Activated naive CD4-positive, alpha-beta T cell treated with Interleukin-2 at 50 U/mL for 16 hours (primary cell): Measurements from ENCODE around the gene TBX2.
"Not testable (repeated sequence)": the region's sequence is repeated elsewhere in the genome, so short reads cannot be mapped to it uniquely, and the experiment has no call there.

ENCODE experiments used
- DNase-seq: peaks from one replicate; pipeline ENCODE4 v3.0.0-alpha.2; 2020

The TBX2 gene

DNA sequence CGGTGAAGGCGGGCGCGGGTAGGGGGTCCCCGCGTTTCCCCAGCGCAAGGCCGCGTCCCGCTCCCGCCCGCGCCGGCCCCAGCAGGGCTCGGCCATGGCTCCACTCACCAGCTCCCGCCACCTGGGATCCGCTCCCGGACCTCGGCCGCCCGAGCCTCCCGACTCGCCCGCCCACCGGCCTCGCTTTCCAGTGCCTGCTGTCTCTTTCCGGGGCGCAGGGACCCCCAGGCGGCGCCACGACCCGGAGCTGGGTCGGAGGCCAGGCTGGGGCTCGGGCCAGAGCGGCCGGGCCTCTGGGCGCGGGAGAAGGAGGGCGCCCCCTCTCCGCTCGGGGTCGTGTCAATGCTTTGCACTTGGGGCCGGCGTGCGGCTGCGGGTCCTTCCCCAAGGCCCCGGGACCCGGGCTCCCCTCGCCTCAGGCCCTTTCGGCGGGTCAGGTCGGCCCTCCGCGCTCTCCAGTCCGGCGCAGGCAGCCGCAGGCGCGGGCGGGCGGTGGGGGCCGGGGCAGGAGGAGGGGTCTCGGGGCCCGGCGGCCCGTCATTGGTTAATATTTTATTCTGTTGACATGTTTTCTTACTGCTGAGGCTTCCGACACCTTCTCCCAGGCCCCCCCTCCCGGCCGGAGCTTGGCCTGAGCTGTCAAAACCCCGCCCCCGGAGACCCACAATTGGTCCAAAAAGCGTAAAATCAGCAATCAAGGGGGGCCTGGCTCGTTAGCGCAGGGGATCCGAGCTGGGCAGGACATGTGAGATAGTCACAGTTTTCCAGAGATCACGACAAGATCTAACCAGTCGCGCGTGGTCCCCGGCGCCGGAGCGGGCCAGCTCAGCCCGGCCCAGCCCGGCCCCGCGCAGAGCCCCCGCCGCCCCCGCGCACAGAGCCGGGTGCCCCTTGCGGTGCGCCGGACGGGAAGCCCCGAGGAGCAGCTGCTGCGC is at the start of gene TBX2:
Gene TBX2 (plus strand): TSS at position 713 of the 935 bp plus-strand sequence. CDS start 334 bp downstream, outside the sequence.
- DNase-seq = no peak

DNA sequence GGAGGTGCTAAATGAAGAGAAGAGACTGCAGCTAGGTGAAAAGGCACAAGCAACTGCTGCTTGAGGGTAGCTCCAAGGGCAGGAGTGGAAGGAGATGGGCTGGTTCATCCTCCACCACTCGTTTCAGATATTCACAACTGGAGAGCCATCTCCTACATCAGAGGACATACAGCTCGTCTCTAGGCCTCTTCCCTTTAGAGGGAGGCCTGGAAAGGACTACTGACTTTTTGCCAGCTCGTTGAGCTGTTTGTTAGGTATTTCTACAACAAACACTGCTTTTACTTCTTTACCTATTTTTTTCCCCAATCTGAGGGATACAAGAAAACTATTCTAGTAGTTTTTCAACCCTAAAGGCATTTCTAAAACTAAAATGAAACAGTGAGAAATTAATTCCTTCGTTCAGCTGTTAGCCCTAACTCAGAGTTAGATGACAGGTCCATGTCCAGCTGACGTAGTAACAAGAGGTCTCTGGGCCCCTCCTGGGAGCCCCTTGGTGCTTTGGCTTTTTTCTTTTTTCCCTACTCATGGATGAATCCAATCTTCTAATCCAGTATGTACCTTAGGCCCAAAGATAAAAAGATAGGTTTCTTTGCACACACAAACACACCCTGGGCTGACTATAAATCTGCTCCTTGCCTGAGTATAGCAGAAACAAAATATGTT is 47.8 kb upstream of the TBX2 start:
- DNase-seq = no peak

DNA sequence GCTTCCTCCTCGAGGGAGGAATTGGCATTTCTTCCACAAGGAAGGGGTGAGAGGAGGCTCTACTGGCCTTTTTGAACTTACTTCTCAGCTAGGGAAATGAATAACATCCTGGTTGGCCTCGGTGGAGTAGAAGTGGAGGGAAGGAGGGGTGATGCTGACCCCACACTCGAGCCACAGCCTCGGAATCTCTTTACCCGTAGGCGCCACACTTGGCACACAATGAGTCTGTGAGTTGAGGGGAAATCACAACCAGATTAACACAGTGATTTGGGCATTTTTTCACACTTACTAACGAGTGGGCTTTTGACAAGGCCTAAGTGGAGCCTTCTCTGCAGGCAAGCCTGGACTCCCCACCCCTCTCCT is 47.3 kb upstream of the TBX2 start:
- DNase-seq = no peak

DNA sequence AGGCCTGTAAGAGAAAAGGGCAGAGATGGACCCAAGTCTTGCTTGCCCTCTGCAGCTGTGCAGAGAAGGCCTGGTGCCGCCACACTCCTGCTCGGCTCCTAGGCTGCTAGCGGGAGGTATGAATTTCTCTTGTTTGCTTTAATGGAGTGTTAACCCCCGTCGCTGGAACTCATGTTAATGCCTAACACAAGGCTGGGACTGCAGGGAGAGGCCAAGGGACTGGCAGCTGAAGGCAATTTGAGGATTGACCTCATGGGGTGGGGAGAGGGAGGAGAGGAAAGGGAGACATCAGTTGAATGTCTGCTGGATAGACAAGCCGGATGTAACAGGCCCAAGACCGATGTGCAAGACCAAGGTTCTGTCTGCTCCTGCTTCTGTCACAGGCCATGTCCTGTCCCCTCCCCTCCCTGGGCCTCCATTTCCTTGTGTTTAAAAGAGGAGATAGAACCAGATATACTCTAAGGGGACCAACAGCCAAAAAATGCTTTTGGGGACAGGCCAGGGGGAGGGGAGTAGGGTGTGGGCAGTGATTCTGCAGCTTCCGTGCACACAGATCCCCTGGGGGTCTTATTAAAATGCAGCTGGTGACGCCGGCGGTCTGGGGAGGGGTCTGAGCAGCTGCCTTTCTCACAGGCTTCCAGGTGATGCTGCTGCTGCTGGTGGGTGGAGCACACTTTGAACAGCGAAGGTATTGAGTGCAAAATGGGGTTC is 46.7 kb upstream of the TBX2 start:
- no peak for DNase-seq

DNA sequence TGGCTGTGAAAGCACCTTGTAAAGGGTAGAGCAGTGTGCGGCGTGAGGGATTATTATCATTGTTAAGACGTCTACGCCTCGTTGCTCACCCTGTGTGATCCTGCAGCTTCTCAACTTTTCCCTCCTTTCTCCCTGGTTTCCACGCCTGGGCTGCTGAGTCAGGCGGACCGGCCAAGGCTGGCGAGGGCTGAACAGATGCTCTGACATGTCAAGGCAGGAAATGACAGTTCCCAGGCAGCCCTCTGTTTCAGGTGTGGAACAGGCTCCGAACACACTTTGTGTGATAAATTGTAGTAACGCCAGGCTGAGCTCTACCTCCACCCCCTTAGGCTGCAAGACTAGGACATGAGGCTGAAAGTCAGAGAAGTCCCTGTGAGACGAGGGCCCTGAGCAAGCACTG is 46.0 kb upstream of the TBX2 start:
- DNase-seq = no peak

DNA sequence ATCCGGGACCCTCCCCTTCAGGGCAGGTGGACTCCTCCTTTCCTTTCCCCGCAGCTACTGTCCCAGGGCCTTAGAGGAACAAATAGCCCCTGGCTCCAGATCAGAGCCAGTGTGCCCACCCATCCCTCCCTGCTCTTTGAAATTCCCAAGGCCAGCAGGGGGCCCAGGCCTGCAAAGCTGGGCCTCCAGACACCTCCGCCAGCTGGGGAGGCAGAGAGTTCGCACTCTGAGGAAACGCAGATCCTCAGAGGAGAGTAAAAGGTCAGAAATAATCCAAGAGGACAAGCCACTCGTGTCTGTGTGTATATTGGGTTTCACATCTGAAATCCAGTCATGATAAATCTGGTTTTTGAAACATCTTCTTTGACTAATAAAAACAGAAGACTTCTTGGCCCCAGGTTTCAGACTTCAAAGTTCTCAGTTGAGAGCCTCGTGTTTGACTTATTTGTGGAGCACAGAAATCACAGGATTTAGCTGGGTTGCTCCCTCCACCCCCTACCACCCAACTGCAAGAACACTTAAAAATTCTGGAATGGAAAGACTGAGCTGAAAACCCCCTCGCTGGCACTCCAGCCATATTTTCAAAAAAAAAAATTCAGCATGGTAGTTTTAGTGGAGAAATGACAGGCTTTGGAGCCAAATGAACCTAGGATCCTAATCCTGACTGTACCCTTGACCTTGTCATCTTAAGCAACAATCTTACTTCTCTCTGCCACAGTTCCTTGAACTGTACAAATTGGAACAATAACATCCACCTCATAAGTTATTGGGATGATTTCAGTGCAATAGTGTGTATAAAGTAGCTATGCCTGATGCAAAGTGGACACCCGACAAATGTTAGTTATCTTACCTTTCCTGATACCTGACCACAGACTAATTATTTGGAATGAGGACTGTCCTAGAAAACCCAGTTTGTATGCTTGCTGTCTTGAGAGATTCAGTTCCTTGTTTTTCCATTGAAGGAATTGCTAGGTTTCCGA is 44.5 kb upstream of the TBX2 start:
- no peak for DNase-seq

DNA sequence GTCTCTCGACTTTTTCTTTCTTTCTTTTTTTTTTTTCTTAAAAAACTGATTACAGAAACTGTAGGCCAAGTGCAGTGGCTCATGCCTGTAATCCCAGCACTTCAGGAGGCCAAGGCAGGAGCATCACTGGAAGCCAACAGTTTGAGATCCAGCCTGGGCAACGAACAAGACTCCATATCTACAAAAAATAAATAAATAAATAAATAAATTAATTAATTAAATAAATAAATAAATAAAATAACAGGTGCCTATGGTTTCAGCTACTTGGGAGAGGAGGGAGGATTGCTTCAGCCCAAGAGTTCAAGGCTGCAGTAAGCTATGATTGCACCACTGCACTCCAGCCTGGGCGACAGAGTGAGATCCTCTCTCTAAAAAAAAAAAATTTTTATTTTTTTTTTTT is 42.6 kb upstream of the TBX2 start:
- not testable (repeated sequence) for DNase-seq

DNA sequence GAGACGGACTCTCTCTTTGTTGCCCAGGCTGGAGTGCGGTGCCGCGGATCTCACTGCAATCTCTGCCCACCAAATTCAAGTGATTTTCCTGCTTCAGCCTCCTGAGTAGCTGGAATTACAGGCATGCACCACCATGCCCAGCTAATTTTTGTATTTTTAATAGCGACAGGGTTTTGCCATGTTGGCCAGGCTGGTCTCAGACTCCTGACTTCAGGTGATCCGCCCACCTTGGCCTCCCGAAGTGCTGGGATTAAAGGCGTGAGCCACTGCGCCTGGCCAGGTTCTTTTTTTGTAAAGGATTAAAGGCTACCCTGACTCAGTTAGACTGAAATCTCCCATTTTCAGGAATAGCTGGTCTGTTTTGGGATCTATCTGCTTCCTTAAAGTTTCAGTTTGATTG is 40.1 kb upstream of the TBX2 start:
- DNase-seq = not testable (repeated sequence)

DNA sequence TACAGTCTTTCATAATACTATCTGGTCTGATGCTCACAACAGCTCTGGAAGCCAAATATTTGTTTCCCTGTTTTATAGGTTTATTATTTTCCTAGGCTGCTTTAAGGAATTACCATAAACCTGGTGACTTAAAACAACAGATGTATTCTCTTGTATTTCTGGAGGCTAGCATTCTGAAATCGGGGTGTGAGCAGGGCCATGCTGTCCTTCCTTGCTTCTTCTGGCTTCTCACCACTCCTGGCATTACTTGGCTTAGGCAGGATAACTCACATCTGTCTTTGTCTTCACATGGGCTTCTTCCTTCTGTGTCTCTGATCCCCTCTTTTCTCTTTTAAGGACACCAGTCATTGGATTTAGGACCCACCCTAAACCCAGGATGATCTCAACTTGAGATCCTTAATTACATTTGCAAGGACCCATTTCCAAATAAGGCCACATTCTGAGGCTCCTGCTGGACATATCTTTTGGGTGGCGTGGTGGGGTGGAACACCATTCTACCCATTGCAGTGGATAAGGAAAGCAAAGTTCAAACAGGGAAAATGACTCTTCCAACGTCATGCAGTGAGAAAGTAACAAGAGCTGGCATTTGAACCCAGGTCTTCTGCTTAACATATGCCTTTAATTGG is 39.2 kb upstream of the TBX2 start:
- no peak for DNase-seq

DNA sequence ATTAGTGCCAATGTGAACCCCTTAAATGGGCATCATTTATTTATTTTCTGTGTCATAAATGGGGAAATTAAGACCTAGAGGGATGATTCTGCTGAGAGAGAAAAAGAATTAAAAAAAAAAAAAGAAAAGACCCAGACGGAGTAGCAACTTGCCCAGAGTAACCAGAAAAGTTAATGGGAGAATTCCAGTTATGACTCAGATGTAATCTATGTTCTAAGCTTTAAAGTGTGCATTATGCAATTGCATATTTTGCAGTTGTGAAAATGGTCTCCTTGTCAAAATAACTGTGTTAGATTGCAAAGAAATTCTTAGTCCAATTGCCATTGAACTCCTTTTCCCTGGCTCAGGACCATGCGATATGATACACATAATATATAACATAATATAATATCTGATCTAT is 38.6 kb upstream of the TBX2 start:
- DNase-seq = no peak

DNA sequence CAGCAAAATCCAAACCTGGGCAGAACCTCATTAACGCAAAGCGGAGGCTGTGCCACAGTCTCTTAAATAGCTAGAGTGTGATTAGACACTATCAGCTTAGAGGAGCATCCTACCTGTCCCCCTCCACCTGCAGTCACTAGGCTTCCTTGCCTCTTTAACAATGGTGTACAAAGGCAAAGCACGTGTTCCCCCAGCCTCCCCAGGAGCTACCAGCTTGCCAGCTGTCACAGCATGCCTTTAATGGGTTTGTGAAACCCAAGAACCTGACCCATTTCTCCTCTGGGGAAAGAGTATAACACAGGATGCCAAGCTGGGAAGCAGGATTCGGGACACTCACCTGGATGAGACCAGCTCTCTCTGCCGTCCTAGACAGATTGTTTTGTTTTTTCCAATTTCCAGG is 37.2 kb upstream of the TBX2 start:
- no peak for DNase-seq

DNA sequence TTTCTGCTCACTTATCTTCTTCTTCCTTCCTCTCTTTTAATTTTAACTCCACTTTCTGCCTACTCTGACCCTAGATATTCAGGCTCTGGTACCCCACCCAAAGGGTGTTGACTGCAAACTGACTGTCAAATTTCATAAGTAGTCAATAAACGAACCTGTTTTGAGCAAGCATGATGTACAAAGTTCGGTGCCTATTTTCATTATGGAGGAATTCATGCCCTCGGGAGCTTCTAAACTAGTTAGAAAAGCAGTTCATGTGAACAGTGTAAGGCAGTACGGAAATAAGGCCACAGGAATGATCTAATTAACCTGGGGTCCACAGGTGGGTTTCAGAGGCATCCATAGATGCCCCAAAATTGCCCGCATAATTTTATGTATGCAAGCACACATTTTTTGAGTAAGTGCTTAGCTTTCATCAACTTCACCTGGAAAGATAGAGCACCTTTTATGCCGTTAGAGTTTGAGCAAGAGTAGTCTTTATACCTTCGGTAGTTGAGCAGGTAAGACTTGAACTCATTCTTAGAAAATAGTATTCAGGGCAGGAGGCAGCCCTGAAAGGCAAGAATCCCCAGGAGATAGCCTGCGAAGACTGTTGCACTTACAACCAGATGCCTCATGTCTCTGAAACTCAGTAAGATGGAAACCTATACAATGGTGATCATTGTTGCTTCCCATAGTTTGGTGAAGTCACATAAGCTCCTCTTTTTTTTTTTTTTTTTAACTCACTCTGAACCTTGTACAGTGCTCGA is 36.6 kb upstream of the TBX2 start:
- DNase-seq = no peak

DNA sequence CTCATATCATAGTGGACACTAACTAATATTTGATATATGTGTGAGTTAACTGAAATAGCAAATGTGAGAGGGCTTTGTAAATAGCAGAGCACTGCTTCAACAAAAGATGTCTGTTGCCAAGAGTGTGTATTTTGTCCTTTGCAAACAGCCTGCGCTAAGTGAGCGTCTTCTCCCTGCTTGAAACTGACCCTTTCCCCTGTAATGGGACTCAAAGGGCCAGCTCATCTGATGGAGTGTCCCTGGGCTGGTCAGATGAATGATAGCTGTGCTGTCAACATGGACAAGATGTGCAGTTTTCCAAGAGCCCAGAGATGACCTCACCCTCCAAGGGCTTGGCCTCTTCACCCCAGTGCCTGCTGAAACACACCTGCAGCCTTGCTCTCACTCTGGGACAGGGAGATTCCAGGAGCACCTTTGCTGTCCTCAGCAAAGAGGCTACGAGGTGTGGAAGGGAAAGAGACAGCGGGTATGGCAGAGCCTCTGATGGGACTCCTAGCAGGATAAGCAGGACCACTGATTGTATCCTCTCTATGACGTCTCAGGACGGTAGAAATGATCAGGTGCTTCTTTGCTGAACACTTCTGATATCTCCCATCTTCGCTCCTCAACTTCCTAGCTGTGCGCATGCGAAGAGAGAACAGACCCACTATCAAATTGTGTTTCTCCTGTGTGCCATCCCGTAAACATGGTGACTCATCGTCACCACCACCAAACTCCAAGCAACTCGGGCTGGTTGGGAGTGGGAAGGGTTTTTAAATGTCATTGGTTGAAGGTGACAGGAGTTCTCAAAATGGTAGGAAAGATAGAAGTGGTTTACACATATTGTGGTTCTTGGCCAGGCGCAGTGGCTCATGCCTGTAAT is 35.8 kb upstream of the TBX2 start:
- DNase-seq = no peak

DNA sequence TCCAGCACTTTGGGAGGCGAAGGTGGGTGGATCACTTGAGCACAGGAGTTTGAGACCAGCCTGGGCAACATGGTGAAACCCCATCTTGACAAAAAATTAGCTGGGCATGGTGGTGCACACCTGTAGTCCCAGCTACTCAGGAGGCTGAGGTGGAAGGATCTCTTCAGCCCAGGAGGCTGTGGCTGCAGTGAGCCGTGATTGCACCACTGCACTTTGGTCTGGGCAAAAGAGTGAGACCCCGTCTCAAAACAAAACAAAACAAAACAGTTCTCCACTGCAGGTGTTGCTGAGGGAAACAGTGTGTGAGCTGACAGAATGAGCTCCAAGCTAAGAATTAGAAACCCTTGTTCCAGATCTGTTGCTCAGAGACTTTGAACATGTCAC is 35.2 kb upstream of the TBX2 start:
- DNase-seq = no peak

DNA sequence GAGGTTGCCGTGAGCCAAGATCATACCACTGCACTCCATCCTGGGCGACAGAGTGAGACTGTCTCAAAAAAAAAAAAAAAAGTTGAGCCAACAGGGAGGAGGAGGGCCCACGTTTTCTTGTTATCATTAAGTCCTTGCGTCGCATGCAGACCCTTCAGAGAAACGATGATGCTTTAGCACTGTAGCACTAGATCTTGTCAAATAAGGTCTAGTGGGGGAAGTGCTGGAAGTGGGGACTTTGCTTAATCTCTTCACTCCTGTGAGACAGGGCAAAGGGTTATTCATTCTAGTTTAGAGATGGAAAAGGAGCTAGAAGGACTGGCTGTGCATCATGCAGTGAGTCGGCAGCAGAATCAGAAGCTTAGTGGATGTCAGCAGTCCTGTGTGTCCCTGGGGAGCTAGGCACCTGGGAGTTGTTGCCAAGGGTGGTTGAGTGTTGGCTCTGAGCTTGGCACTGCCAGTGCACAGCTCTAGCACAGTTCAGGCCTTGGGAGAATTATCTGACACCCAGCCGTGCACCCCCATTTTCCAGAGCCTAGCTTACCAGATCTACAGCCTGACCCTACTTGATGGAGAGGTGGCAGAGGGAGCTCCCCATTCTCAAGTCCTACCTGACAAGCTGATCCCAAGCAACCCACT is 33.4 kb upstream of the TBX2 start:
- no peak for DNase-seq

DNA sequence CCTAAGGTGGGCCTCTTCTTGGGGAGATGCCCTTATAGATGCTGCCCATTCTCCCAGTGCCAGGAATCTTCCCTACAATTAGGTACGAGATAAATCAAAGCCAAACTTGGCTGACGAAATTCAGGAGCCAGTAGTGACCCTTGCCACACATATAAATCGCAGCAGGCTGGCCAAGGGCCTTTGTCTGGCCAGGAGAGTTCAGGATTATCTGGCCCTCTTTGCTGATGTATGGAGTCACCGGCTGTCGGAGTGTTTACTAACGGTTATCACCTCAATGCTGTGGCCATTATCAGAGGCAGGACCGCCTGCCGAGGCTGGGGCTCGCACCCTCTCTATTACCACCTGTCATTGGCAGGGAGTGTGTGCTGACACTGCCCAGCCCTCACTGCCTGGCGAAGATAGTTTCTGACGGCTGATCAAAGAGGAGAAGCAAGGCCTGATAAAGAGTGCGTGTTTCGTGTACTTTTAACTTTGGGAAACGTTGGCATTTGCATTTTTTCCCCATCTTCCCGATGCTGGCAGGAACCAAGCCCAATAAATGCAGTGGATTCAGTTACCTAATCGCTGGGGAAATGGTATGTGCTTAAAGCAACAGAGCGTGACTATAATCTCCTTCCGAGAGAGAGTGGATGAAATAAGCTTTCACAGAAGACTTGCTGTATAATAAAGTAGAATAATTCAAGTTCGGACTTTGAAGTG is 32.8 kb upstream of the TBX2 start:
- DNase-seq = no peak

DNA sequence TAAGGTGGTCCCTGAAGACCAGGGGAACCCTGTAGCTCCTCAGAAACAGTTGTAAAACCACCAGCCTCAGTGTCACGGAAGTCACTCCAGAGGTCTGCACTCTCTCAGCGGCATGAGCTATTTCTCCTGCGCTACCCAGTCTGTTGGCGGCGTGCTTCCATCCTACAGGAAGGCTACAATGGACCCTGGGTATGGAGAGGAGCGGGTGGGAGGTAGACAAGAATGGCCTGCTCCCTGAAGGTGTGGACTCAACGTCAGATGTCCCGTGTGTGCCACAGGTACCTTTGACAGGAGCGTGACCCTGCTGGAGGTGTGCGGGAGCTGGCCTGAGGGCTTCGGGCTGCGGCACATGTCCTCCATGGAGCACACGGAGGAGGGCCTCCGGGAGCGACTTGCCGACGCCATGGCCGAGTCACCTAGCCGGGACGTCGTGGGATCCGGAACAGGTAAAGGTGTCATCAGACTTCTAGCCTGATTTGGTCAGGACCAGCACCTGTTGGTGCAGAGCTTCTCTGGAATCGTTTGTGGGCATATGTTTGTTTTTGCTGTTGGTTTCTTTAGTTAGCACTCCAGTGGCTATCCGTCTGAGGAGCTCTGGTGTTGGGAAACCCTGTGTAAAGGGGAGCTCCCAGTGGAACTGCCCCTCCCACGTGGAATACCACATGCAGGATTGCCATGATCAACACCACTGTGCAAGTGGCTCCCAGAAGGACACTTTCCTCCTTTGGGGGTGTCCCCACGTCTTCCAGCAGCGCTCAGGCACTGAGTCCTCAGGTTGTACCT is 31.4 kb upstream of the TBX2 start:
- DNase-seq = no peak

DNA sequence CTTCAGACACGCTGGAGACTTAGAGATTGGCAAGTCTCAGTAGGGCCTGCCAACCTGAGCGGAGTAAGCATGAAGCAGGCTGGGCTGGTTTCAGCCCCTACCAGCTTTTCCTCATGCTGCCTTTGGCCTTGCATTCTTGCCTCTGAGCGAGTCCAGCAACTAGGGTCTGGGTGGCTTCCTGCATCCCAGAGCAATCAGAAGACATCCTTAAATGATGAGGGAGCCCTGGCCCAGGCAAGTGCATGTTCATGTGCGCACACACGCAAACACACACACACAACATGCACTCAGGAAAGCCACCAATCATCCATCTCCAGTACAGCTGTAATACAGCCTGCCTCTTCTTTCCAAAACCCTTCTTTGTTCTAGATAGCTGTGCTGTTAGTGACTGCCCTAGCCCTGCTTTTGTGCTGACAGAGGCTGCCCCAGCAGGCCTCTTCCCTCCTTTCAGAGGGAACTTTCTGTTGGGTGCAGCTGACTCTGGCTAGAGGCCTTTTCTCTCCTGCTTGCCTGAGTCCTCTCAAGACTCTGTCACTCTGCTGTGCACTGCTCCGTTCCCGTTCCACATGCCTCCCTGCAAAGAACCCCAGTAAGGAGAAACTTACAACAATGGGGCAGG is 30.7 kb upstream of the TBX2 start:
- no peak for DNase-seq
